Inferior parietal cortex (tissue), 1 donor: ENCODE measurements around the gene DUT.

Experiments
- DNase-seq: peaks from one replicate; pipeline ENCODE4 v3.0.0-alpha.2; 2016; ENCODE audit errors: extremely low spot score

Gene DUT

GRCh38 chr15:48330105-48330785 lies 984 bp upstream of the DUT start:
- peak; percentile 19 for DNase-seq

GRCh38 chr15:48331796-48332641 lies 790 bp downstream of the DUT start:
- DNase-seq: peak; percentile 61

- DNase-seq: no peak
These were observed 1.4 kb downstream of the DUT start for GRCh38 chr15:48332642-48333034.

GRCh38 chr15:48333540-48333939 lies 2.3 kb downstream of the DUT start:
- DNase-seq: no peak

GRCh38 chr15:48334260-48334659 lies 3.0 kb downstream of the DUT start:
- no peak for DNase-seq

- no peak for DNase-seq
These were observed 5.7 kb downstream of the DUT start for GRCh38 chr15:48336940-48337339.

GRCh38 chr15:48337607-48338006 lies 6.4 kb downstream of the DUT start:
- no peak for DNase-seq

- no peak for DNase-seq
These were observed 8.9 kb downstream of the DUT start for GRCh38 chr15:48340111-48340510.

GRCh38 chr15:48343865-48344264 lies 12.6 kb downstream of the DUT start:
- DNase-seq: no peak

GRCh38 chr15:48345516-48345915 lies 14.3 kb downstream of the DUT start:
- DNase-seq: no peak

- DNase-seq: peak; percentile 83
These were observed 21.3 kb downstream of the DUT start for GRCh38 chr15:48352474-48353072.

GRCh38 chr15:48354694-48355303 lies 23.6 kb downstream of the DUT start:
- DNase-seq: no peak

- no peak for DNase-seq
These were observed 24.1 kb downstream of the DUT start for GRCh38 chr15:48355377-48355776.

GRCh38 chr15:48358229-48359152 lies 27.3 kb downstream of the DUT start:
- peak; percentile 54 for DNase-seq

GRCh38 chr15:48360841-48361240 lies 29.6 kb downstream of the DUT start:
- DNase-seq: no peak

- DNase-seq: no peak
These were observed 30.5 kb downstream of the DUT start for GRCh38 chr15:48361685-48362084.

GRCh38 chr15:48363474-48363873 lies 32.2 kb downstream of the DUT start:
- no peak for DNase-seq

- no peak for DNase-seq
These were observed 34.3 kb downstream of the DUT start for GRCh38 chr15:48365575-48365974.

GRCh38 chr15:48366584-48367312 lies 35.5 kb downstream of the DUT start:
- DNase-seq: no peak

- no peak for DNase-seq
These were observed 36.3 kb downstream of the DUT start for GRCh38 chr15:48367483-48367882.

GRCh38 chr15:48370460-48370859 lies 39.2 kb downstream of the DUT start:
- DNase-seq: no peak
